Neuronal stem cell (in vitro differentiated cells): Measurements from ENCODE around the gene WDR81.

Experiments
- DNase-seq: peaks from one replicate; pipeline ENCODE4 v3.0.0-alpha.2; 2013; ENCODE audit warnings: low spot score
- H2AFZ ChIP-seq: one replicate; pipeline ENCODE4 v1.6.1; 2013; ENCODE audit warnings: mild to moderate bottlenecking, low read length, inconsistent platforms
- H2AK5ac ChIP-seq: 2 replicates; pipeline ENCODE4 v1.6.1; 2013; ENCODE audit warnings: low read depth, mild to moderate bottlenecking, inconsistent platforms, low read length, moderate library complexity, mixed read lengths
- H2BK120ac ChIP-seq: 2 replicates; pipeline ENCODE4 v1.6.1; 2013; ENCODE audit warnings: low read depth, mild to moderate bottlenecking, inconsistent platforms, low read length, moderate library complexity, mixed read lengths
- H2BK12ac ChIP-seq: one replicate; pipeline ENCODE4 v1.6.1; 2013; ENCODE audit warnings: low read length, inconsistent platforms
- H2BK15ac ChIP-seq: 2 replicates; pipeline ENCODE4 v1.6.1; 2013; ENCODE audit warnings: mild to moderate bottlenecking, low read length, inconsistent platforms, mixed read lengths
- H2BK5ac ChIP-seq: one replicate; pipeline ENCODE4 v1.6.1; 2013; ENCODE audit warnings: inconsistent platforms, mild to moderate bottlenecking, low read length, moderate library complexity
- H3K14ac ChIP-seq: one replicate; pipeline ENCODE4 v1.6.1; 2013; ENCODE audit warnings: low read length, inconsistent platforms
- H3K18ac ChIP-seq: 2 replicates; pipeline ENCODE4 v1.6.1; 2013; ENCODE audit warnings: low read length, inconsistent platforms
- H3K23ac ChIP-seq: 2 replicates; pipeline ENCODE4 v1.6.1; 2013; ENCODE audit warnings: low read depth, mild to moderate bottlenecking, mixed read lengths, low read length, inconsistent platforms; ENCODE audit not compliant: poor library complexity
- H3K27ac ChIP-seq: replicated peaks from 3 replicates; pipeline ENCODE4 v1.5.1; 2013; ENCODE audit warnings: low read length, inconsistent platforms
- H3K27me3 ChIP-seq, 3 experiments: 2 replicates each; pipeline ENCODE4 v1.6.1; 2013; ENCODE audit warnings: low read length in 3 of 3, mild to moderate bottlenecking in 2 of 3, inconsistent platforms in 1 of 3, low read depth in 1 of 3, mixed read lengths in 1 of 3, moderate library complexity in 1 of 3; ENCODE audit not compliant: control insufficient read depth in 3 of 3, insufficient read depth in 3 of 3
- H3K36me3 ChIP-seq, 2 donors: replicated peaks in 1 of 2; 2 replicates each; pipeline ENCODE4 v1.6.1; 2013; ENCODE audit warnings: low read length in 2 of 2; ENCODE audit not compliant: control insufficient read depth in 2 of 2, insufficient read depth in 2 of 2
- H3K4ac ChIP-seq: 2 replicates; pipeline ENCODE4 v1.6.1; 2013; ENCODE audit warnings: inconsistent platforms, mild to moderate bottlenecking, low read length, moderate library complexity
- H3K4me1 ChIP-seq, 2 donors: 1 replicate in 1 of 2; 2 replicates in 1 of 2; pipeline ENCODE4 v1.6.1; 2013; ENCODE audit warnings: low read length in 2 of 2, low read depth in 1 of 2; ENCODE audit not compliant: control insufficient read depth in 2 of 2, insufficient read depth in 1 of 2
- H3K4me2 ChIP-seq: one replicate; pipeline ENCODE4 v1.6.1; 2013; ENCODE audit warnings: mild to moderate bottlenecking, low read length, inconsistent platforms; ENCODE audit not compliant: insufficient read depth, poor library complexity, severe bottlenecking
- H3K4me3 ChIP-seq, 2 donors: 2 replicates each; pipeline ENCODE4 v1.5.1; 2013; ENCODE audit warnings: low read length in 2 of 2, mild to moderate bottlenecking in 2 of 2, inconsistent platforms in 1 of 2, moderate library complexity in 1 of 2
- H3K79me1 ChIP-seq: one replicate; pipeline ENCODE4 v1.6.1; 2013; ENCODE audit warnings: low read depth, mild to moderate bottlenecking, inconsistent platforms, low read length, moderate library complexity
- H3K9ac ChIP-seq: one replicate; pipeline ENCODE4 v1.6.1; 2013; ENCODE audit warnings: mild to moderate bottlenecking, low read depth, low read length, inconsistent platforms; ENCODE audit not compliant: poor library complexity
- H3K9me3 ChIP-seq, 2 donors: replicated peaks in 1 of 2; 2 replicates each; pipeline versions ENCODE3 to v1.6.1; 2013; ENCODE audit warnings: low read length in 2 of 2, mild to moderate bottlenecking in 2 of 2, inconsistent platforms in 1 of 2, low read depth in 1 of 2, mixed read lengths in 1 of 2, moderate library complexity in 1 of 2; ENCODE audit not compliant: control insufficient read depth in 2 of 2, insufficient read depth in 1 of 2
- H4K8ac ChIP-seq: one replicate; pipeline ENCODE4 v1.6.1; 2013; ENCODE audit warnings: low read depth, mild to moderate bottlenecking, inconsistent platforms, low read length, moderate library complexity
- H4K91ac ChIP-seq: one replicate; pipeline ENCODE4 v1.6.1; 2013; ENCODE audit warnings: low read length, low read depth, mild to moderate bottlenecking, inconsistent platforms; ENCODE audit not compliant: poor library complexity
- WGBS, 2 donors: extraction: QIAGEN DNeasy Blood & Tissue Kit; methylation state at CpG; one replicate each; pipeline ENCODE4 v1.1.7; 2013; ENCODE audit warnings: missing lambda C conversion rate in 2 of 2, mixed read lengths in 1 of 2; ENCODE audit not compliant: insufficient read length in 2 of 2, insufficient replicate concordance in 1 of 2; ENCODE audit errors: extremely low coverage in 2 of 2; 5-methylcytosine and 5-hydroxymethylcytosine counted together

The WDR81 gene

GRCh38 chr17:1774390-1775176 lies 50.1 kb downstream of the WDR81 start:
- no peak overlapping the region for H3K4me3 ChIP-seq
- H2BK120ac ChIP-seq: no peak overlapping the region
- H3K9ac ChIP-seq: no peak overlapping the region
- no peak overlapping the region for H2AK5ac ChIP-seq
- H2BK12ac ChIP-seq: no peak overlapping the region
- H2BK15ac ChIP-seq: no peak overlapping the region
- no peaks in the 10 kb centered on the region for H3K27me3 ChIP-seq
- H3K4me1 ChIP-seq: peaks cover 0 to 7% of the 10 kb centered on the region in 2 donors
- no peak overlapping the region for H3K27ac ChIP-seq
- H3K18ac ChIP-seq: no peak overlapping the region
- H3K4me2 ChIP-seq: no peak overlapping the region
- H4K8ac ChIP-seq: no peak overlapping the region
- no peaks in the 10 kb centered on the region for H3K79me1 ChIP-seq
- peaks cover 30 to 40% of the 10 kb centered on the region in 2 donors for H3K36me3 ChIP-seq
- no peak overlapping the region for H4K91ac ChIP-seq
- no peak overlapping the region for H2AFZ ChIP-seq
- DNase-seq: no peak
- H3K23ac ChIP-seq: no peak overlapping the region
- no peak overlapping the region for H3K4ac ChIP-seq
- H2BK5ac ChIP-seq: no peak overlapping the region
- H3K14ac ChIP-seq: no peak overlapping the region
- H3K9me3 ChIP-seq: no peaks in the 10 kb centered on the region
- no CpG with 5 or more reads among the region's 21 CpGs for WGBS, 2 donors

- H3K18ac ChIP-seq: no peak overlapping the region
- no peak overlapping the region for H2BK12ac ChIP-seq
- H3K4me2 ChIP-seq: no peak overlapping the region
- H3K4me1 ChIP-seq: no peaks in the 10 kb centered on the region
- no peak overlapping the region for H3K4me3 ChIP-seq
- H2AK5ac ChIP-seq: no peak overlapping the region
- H3K14ac ChIP-seq: no peak overlapping the region
- no peak overlapping the region for H2BK5ac ChIP-seq
- no peak overlapping the region for H3K23ac ChIP-seq
- no peak overlapping the region for H2AFZ ChIP-seq
- H3K27me3 ChIP-seq: no peaks in the 10 kb centered on the region
- DNase-seq: no peak
- no peak overlapping the region for H2BK15ac ChIP-seq
- H3K36me3 ChIP-seq: peaks cover 26 to 54% of the 10 kb centered on the region in 2 donors
- no peak overlapping the region for H4K8ac ChIP-seq
- H3K4ac ChIP-seq: no peak overlapping the region
- no peak overlapping the region for H4K91ac ChIP-seq
- H3K9ac ChIP-seq: no peak overlapping the region
- H3K79me1 ChIP-seq: no peaks in the 10 kb centered on the region
- H3K27ac ChIP-seq: no peak overlapping the region
- no peaks in the 10 kb centered on the region for H3K9me3 ChIP-seq
- H2BK120ac ChIP-seq: no peak overlapping the region
- WGBS, 2 donors: no CpG with 5 or more reads among the region's 10 CpGs
These were observed 51.8 kb downstream of the WDR81 start for GRCh38 chr17:1776328-1776727.

GRCh38 chr17:1776857-1777256 lies 52.4 kb downstream of the WDR81 start:
- Histone ChIP-seq H3K9me3 (no peaks in the 10 kb centered on the region), H2BK15ac (no peak overlapping the region), H3K4ac (no peak overlapping the region), H2BK12ac (no peak overlapping the region), H3K27me3 (no peaks in the 10 kb centered on the region), H2BK5ac (no peak overlapping the region), H2BK120ac (no peak overlapping the region), H3K4me3 (no peak overlapping the region), H3K4me1 (no peaks in the 10 kb centered on the region), H3K36me3 (peaks cover 26 to 60% of the 10 kb centered on the region in 2 donors), H3K14ac (no peak overlapping the region), H3K4me2 (no peak overlapping the region), H3K23ac (no peak overlapping the region), H2AK5ac (no peak overlapping the region), H3K79me1 (no peaks in the 10 kb centered on the region), H3K27ac (no peak overlapping the region), H2AFZ (no peak overlapping the region), H4K8ac (no peak overlapping the region), H3K9ac (no peak overlapping the region), H3K18ac (no peak overlapping the region), H4K91ac (no peak overlapping the region)
- no CpG with 5 or more reads among the region's 7 CpGs for WGBS, 2 donors
- DNase-seq: no peak

GRCh38 chr17:1779571-1780131 lies 55.1 kb downstream of the WDR81 start:
- H3K23ac ChIP-seq: no peak overlapping the region
- no peak overlapping the region for H3K4me3 ChIP-seq
- H3K4ac ChIP-seq: no peak overlapping the region
- no peak overlapping the region for H2BK5ac ChIP-seq
- H3K9ac ChIP-seq: no peak overlapping the region
- H4K91ac ChIP-seq: no peak overlapping the region
- no peak overlapping the region for H2BK12ac ChIP-seq
- no peak for DNase-seq
- no peak overlapping the region for H2AK5ac ChIP-seq
- H2BK120ac ChIP-seq: no peak overlapping the region
- no peaks in the 10 kb centered on the region for H3K4me1 ChIP-seq
- H3K79me1 ChIP-seq: no peaks in the 10 kb centered on the region
- no peak overlapping the region for H3K18ac ChIP-seq
- H3K27ac ChIP-seq: no peak overlapping the region
- H3K14ac ChIP-seq: no peak overlapping the region
- no peaks in the 10 kb centered on the region for H3K27me3 ChIP-seq
- H3K9me3 ChIP-seq: no peaks in the 10 kb centered on the region
- no peak overlapping the region for H2AFZ ChIP-seq
- no peak overlapping the region for H2BK15ac ChIP-seq
- H4K8ac ChIP-seq: no peak overlapping the region
- no CpG with 5 or more reads among the region's 8 CpGs for WGBS, 2 donors
- no peak overlapping the region for H3K4me2 ChIP-seq
- peaks cover 47 to 85% of the 10 kb centered on the region in 2 donors for H3K36me3 ChIP-seq
